GM19324 (cell line): Measurements from ENCODE around the gene ZNF584.

Experiments used
- ATAC-seq: cut with Tn5 transposase; IDR thresholded peaks from one replicate; pipeline ENCODE4 v1.9.1; 2021; ENCODE audit warnings: mild to moderate bottlenecking, moderate library complexity; ENCODE audit not compliant: unreplicated experiment, low FRiP score

The ZNF584 gene

DNA sequence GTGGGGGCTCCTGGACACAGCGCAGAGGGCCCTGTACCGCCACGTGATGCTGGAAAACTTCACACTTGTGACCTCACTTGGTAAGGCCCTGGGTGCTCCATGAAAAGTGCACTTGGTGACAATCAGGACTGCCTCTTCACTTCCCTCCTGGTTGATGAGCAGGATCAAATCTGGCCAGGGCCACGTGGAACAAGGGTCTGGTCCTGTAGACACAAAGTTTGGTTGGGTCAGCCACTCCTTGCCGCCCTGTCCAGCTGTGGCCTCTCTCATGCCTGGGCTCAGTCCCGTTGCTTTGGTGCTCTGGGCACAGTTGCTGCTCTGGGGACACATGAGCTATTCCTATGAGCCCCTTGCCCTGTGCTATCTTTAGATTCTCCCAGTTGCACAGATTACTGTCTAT lies 45.3 kb downstream of the ZNF584 start:
- no peak for ATAC-seq

- no peak for ATAC-seq
Observed at GRCh38 chr19:58455306-58455705, 46.9 kb downstream of the ZNF584 start.

DNA sequence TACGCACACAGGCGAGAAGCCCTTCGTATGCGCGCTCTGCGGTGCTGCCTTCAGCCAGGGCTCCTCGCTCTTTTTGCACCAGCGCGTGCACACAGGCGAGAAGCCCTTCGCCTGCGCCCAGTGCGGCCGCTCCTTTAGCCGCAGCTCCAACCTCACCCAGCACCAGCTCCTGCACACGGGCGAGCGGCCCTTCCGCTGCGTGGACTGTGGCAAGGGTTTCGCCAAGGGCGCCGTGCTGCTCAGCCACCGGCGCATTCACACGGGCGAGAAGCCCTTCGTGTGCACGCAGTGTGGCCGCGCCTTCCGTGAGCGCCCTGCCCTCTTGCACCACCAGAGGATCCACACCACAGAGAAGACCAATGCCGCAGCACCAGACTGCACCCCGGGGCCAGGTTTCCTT lies 47.7 kb downstream of the ZNF584 start:
- no peak for ATAC-seq

- ATAC-seq: no peak
Observed at GRCh38 chr19:58460039-58460438, 51.6 kb downstream of the ZNF584 start.

DNA sequence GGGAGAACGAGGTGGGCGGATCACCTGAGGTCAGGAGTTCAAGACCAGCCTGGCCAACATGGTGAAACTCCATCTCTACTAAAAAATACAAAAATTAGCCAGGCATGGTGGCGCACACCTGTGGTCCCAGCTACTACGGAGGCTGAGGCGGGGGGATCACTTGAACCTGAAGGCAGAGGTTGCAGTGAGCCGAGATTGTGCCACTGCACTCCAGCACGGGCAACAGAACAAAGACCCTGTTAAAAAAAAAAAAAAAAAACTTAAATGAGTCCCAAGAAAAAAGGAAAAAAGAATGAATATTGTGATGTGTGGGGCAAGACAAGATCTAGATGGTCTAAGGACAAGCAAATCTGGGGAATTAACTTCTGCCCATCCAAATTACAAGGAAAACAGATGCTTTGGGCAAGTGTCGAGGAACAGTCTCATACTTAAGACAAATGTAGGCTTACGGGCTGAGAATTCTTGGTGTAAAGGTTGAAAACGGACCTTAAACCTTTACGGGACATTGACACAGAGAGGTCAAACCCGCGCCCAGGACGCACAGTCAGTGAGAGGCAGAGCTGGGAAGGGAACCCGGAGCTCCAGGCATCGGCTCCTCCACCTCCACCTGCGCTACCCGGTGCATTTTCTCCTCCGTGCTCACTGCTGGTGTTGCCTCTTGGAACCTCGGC lies 57.8 kb downstream of the ZNF584 start:
- no peak for ATAC-seq

- peak; percentile 94 for ATAC-seq
Observed at GRCh38 chr19:58466760-58467589, 58.5 kb downstream of the ZNF584 start, which contains the start of gene ZNF324. Gene ZNF324 (plus strand): TSS chr19:58467080. CDS start chr19:58469186, 2,106 bp downstream.
